Esophagus squamous epithelium (tissue), 4 donors: ENCODE results near the gene DAB1.

Experiments used
- POLR2A ChIP-seq, 4 donors: fragments of 450-650 bp; IDR thresholded peaks; one replicate each; pipeline ENCODE4 v1.6.1; 2017; ENCODE audit warnings: antibody characterized with exemption in 4 of 4, mild to moderate bottlenecking in 4 of 4, moderate library complexity in 3 of 4
- TF ChIP-seq, protein P1 (sequence below), 6 experiments: fragments of 450-650 bp in 4 of 6; fragments of 200-600 bp in 2 of 6; sonication (generic) in 2 of 6; IDR thresholded peaks; one replicate each; pipeline ENCODE4 v1.5.1; 2016 to 2019; ENCODE audit warnings: antibody characterized with exemption in 6 of 6, mild to moderate bottlenecking in 4 of 6, moderate library complexity in 4 of 6

DNA sequence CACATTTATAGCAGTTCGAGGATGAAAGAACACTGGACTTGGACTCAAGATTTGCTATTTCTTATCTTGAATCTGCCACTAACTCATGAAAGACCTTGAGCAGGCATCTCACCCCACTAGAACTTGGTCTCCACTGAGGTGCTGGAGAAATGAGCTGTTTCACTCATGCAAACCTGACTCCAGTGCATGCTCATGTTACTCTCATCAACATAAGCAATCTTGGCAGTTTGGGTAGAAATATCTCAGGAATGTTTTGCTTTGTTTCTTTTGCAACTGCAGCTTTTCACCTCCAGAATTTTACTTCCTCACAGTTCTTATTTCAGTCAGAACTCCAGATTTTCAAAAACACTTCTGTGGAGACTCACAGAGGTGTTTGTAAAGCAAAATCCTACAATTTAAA is 46.2 kb upstream of the DAB1 start:
- TF ChIP-seq, protein P1, sequence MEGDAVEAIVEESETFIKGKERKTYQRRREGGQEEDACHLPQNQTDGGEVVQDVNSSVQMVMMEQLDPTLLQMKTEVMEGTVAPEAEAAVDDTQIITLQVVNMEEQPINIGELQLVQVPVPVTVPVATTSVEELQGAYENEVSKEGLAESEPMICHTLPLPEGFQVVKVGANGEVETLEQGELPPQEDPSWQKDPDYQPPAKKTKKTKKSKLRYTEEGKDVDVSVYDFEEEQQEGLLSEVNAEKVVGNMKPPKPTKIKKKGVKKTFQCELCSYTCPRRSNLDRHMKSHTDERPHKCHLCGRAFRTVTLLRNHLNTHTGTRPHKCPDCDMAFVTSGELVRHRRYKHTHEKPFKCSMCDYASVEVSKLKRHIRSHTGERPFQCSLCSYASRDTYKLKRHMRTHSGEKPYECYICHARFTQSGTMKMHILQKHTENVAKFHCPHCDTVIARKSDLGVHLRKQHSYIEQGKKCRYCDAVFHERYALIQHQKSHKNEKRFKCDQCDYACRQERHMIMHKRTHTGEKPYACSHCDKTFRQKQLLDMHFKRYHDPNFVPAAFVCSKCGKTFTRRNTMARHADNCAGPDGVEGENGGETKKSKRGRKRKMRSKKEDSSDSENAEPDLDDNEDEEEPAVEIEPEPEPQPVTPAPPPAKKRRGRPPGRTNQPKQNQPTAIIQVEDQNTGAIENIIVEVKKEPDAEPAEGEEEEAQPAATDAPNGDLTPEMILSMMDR (IDR thresholded peaks at IDR 0.05), result no peak
- TF ChIP-seq POLR2A (IDR thresholded peaks at IDR 0.05), result no peak
